AG20443 (cell line): ENCODE data around the gene PRR7.

Experiments used
- DNase-seq: peaks from one replicate; pipeline ENCODE4 v3.0.0; 2012; ENCODE audit warnings: low spot score, mixed read lengths

The PRR7 gene

DNA sequence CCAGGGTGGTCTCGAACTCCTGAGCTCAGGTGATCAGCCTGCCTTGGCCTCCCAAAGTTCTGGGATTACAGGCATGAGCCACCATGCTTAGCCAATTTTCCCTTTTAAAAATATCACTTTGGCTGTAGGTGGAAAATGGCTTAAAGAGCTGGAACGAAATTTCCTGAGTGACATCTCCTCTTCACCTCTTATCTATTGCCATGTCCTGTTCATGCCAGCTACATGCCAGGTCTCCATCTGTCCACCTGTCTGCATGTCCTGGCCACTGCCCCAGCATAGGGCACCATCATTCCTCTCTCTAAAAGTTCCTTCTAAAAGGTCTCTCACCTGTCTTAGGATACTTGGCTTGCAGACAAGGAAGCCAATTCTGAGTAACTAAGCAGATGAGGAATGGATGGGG lies 22.9 kb upstream of the PRR7 start:
- no peak for DNase-seq

DNA sequence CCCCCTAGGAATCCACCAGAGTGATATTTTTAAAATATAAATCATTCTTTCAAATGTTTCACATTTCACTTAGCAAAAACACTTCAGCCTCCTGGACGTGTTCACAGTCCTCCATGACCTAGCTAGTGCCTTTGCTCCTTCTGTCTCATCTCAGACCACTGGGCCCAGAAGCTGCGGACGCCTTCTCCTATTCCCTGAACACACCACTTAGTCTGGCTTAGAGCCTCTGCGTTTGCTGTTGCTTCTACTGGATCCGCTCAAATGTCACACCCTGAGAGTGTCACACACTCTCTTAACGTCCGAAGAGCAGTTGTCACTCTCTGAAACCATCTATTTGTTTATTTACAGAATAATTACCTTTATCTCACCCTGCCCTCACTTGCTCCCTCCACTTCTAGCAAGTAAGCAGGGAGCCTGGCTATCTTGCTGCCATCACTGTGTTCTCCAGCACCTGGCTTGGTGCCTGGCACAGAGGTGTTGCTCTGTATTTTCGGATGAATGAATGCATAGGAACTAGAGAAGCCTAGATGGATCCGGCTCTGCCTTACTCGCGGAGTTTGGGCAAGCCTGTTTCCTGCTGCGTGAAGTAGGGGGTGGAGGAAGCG lies 21.3 kb upstream of the PRR7 start:
- no peak for DNase-seq

DNA sequence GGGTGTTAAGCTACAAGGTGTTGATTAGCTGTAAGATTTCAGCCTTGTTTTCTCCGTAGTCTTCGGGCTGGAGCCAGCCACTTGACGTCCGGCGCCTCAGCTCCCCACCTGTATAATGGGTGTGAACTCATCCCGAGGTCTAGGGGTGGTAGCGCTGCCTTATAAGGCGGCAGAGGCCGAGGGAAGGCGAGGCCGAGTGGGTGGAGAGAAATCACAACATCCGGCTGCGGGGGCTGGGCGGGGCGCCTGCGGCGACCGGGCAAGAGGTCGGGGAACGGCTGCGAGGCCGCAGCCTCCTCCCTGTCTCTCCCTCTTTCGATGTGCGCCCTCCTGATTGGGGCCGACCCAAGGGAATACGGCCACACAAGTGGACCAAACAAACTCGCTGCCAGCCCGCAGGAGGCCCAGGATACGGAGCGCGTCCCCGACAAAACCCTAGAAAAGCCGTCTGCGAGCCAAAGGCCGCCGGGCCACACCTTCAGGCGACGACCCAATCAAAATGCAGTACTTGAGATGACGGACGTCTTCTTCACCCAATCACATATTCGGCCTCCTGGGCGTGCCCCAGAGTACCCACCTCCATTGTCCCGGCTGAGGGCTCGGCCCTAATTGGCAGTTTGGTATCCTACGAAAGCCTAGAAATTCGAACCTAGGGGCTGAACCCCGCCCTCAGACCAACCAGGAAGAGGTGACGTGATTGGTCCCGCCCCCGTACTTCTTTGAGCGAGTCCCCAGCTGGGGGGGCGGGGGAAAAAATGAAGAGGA lies 20.6 kb upstream of the PRR7 start:
- peak; percentile 99 for DNase-seq

DNA sequence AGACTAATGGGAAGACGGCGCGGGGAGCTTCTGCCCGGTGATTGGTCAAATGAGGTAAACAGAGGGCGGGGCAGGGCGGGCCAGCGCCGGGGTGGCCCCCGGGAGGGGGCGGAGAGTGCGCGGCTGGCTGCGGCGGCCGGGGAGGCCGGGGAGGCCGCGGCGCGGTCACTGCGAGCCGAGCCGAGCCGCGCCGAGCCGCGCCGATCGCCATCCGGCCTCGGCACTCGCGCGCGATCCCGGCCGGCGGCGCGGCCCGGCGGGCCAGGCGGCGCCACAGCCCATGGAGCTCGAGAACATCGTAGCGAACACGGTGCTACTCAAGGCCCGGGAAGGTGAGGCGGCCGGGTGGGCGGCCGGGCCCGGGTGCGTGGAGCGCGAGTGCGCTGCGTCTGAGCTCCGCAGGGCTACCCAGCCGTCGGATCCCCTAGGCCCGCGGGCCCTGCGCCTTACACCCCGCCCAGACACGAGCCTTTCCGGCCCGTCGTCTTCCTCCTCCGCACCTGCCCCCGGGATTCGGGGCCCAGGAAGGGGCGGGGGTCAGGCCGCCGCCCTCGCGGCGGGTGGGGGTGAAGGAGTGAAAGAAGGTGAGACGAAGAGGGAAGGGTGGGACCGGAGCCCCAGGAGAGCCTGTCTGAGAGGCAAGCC lies 19.9 kb upstream of the PRR7 start, which contains the start of gene GRK6:
Gene GRK6 (plus strand): TSS at position 111 of the 645 bp plus-strand sequence. CDS start 170 bp downstream, at position 281.
- DNase-seq = peak; percentile 68

GRCh38 chr5:177427211-177427822 lies 19.3 kb upstream of the PRR7 start:
- no peak for DNase-seq

GRCh38 chr5:177427919-177428573 lies 18.6 kb upstream of the PRR7 start:
- no peak for DNase-seq

- no peak for DNase-seq
These were observed 17.9 kb upstream of the PRR7 start for GRCh38 chr5:177428574-177429217.

- no peak for DNase-seq
These were observed 17.2 kb upstream of the PRR7 start for GRCh38 chr5:177429248-177430040.

- DNase-seq = no peak
These were observed 16.3 kb upstream of the PRR7 start for GRCh38 chr5:177430140-177430951.

DNA sequence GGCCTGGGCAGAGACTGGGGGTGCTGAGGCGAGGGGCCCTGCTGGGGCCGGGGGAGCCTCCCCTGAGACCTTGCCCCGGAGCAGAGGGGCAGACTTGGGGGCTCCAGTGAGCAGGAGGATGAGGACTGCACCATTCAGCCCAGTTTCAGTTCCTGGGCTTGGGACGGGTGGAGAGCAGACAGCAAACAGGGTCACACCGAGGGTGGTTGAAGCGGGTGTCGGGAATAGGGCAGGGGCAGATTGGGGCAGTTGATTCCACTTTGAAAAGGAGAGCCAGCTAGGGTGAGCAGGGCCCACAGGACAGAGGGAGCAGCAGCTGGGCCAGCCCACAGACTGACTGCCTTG lies 15.7 kb upstream of the PRR7 start:
- no peak for DNase-seq

- DNase-seq = no peak
These were observed 15.1 kb upstream of the PRR7 start for GRCh38 chr5:177431317-177432142.

DNA sequence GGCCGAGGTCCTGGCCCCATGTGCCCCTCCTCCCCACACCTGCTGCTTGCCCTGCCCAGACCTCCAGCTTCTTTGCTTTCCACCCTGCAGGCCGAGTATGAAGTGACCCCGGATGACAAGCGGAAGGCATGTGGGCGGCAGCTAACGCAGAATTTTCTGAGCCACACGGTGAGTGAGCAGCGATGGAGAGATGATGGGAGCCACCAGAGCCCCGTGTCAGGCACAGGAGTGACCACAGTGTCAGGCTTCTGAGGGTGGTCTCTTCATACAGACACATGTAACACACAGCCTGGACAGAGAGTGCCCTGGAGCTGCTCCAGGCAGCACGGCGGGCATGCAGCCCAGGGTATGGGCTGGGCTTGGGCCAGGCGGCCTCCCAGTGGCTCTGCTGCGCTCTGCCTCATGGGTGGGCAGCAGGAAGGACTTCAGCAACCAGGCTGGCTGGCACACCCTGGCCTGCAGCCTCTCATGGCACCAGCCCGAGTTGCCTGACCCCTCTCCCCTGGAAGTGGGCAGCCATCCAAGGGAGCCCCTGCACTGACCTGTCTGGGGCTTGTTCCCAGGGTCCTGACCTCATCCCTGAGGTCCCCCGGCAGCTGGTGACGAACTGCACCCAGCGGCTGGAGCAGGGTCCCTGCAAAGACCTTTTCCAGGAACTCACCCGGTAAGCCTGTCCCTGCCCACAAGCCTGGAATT lies 14.3 kb upstream of the PRR7 start:
- DNase-seq = no peak

DNA sequence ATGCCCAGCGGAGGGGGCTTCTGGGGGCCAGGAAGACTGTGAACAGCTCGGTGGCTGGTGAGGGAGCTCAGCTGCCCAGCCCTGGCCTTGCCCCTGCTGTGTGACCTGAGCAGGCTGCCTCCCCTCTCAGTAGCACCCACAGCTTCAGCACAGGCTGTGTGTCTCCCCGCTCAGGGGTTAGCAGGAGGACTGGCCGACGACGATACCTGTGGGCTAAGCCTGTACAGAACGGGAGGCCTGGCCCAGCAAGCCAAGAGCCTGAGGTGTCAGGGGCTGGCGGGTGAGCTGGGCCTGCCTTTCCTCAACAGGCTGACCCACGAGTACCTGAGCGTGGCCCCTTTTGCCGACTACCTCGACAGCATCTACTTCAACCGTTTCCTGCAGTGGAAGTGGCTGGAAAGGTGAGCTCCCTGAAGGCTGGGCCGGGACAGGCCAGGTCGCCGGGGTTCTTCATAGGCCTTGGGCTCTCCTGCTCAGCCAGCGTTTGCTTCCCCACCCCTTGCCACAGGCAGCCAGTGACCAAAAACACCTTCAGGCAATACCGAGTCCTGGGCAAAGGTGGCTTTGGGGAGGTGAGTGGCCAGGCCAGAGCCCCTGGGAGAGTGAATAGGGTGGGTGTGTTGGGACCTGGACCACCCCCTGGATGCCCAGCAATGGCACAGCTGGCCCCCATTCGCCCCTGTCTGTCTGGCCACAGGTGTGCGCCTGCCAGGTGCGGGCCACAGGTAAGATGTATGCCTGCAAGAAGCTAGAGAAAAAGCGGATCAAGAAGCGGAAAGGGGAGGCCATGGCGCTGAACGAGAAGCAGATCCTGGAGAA lies 13.6 kb upstream of the PRR7 start:
- no peak for DNase-seq

DNA sequence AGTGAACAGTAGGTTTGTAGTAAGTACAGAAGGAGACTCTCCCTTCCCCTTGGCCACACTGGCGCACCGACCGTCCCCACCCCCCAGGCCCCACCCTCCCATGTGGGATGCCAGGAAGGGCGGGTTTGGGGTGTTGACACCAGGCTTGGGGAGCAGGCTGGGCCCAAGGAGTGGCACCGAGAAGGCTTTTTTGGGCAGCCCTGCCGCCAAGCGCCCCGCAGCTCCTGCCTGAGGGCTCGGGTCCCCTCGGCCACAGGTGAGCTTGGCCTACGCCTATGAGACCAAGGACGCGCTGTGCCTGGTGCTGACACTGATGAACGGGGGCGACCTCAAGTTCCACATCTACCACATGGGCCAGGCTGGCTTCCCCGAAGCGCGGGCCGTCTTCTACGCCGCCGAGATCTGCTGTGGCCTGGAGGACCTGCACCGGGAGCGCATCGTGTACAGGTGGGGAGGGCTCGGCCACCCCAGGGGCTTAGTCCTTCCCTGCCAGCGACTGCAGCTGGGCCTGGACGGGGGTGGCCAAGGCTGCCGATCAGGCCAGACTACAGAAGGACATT lies 12.9 kb upstream of the PRR7 start:
- DNase-seq = no peak

- no peak for DNase-seq
These were observed 12.2 kb upstream of the PRR7 start for GRCh38 chr5:177434437-177434836.

- DNase-seq = no peak
These were observed 11.5 kb upstream of the PRR7 start for GRCh38 chr5:177434942-177435738.
